Stimulated activated naive CD4-positive, alpha-beta T cell treated with Interleukin-2 at 50 U/mL for 16 hours (primary cell): ENCODE measurements around the gene PDZK1.
"Not testable (repeated sequence)": the region's sequence is repeated elsewhere in the genome, so short reads cannot be mapped to it uniquely, and the experiment has no call there.

ENCODE experiments used
- DNase-seq: peaks from one replicate; lab custom pipeline; 2025; lab: John Stamatoyannopoulos, UW

Gene PDZK1

GRCh38 chr1:145707183-145707867 is at the start of gene PDZK1:
Gene PDZK1 (minus strand): TSS chr1:145707368. CDS start chr1:145688021, 19,347 bp downstream.
- no peak for DNase-seq

DNA sequence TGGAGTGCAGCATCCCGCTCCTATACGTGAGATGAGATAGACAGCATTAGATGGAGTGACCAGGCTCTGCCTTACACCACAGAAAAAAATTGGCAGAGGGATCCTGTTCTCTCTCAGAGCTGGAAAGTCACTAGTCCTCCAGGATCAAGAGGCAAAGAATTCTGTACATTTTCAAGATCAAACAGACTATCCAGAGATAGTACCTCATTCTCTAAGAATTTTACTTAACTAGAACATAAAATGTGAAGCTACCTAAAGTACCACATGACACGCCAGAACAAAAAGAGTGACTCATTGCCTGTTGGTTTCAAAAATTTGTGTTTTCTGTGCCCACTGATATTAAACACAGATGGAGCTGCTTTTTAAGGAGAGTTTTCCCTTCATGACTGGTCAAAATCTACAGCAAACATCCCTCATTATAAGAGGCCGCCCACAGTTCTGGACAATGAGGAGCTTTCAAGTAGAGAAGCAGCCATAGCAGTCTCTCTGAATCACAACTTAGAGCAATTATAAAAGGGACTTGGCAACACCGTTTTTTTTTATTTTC is 44.4 kb upstream of the PDZK1 start:
- no peak for DNase-seq

DNA sequence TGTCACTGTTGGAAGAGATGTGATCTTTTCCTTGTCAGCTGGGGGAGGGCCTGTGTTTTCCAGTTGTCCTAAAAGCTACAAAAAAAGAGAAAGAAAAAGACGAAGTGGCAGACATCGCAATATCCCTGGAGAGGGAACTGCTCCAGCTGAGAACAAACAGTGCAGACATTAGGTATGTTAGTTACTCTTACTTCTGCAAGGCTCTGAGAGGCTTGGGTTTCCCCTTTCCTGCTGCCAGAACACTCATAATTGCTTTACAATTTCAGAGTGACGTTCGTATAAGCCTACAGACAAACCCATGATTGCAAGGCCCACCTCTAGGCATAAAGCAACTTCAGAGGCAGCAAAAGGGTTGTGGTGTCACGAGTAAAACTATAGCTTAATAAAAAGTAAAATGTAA is 43.3 kb upstream of the PDZK1 start:
- no peak for DNase-seq

- no peak for DNase-seq
These were observed 40.5 kb upstream of the PDZK1 start for GRCh38 chr1:145747398-145748247.

DNA sequence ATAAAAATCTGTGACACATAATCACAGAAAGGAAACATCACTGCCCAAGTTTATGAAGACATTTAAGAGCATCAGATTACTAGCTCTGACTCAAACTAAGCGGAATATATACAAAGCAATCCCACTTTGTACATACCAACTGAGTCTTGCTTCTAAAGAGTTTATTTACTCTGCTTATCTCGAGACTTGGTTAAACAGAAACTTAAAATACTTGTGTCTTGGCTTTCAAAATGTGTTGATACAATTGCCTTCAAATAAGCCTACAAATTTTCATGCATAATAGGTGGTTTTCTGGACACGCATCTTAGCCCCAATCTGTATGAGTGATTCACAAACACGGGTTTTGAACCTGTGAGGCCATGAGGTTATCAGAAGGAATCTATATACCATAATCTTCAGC is 33.1 kb upstream of the PDZK1 start:
- no peak for DNase-seq

- no peak for DNase-seq
These were observed 29.0 kb upstream of the PDZK1 start for GRCh38 chr1:145736191-145736590.

- no peak for DNase-seq
These were observed 23.7 kb upstream of the PDZK1 start for GRCh38 chr1:145730900-145731299.

DNA sequence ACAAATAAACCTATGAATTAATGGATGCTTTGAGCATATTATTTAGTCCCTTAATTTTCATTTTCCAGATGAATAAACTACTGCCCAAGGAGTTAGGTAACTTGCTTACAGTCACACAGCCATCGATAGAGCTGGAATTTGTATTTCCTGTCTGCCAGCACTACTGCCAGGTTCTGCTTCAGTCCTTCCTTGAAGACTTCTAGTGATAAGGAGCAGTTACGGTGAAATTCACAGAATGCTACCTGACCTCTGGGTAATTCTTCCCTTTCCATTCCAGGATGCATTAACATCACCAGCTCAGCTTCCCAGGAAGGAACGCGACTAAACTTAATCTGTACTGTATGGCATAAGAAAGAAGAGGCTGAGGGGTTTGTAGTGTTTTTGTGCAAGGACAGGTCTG is 23.3 kb upstream of the PDZK1 start:
- DNase-seq, result no peak

DNA sequence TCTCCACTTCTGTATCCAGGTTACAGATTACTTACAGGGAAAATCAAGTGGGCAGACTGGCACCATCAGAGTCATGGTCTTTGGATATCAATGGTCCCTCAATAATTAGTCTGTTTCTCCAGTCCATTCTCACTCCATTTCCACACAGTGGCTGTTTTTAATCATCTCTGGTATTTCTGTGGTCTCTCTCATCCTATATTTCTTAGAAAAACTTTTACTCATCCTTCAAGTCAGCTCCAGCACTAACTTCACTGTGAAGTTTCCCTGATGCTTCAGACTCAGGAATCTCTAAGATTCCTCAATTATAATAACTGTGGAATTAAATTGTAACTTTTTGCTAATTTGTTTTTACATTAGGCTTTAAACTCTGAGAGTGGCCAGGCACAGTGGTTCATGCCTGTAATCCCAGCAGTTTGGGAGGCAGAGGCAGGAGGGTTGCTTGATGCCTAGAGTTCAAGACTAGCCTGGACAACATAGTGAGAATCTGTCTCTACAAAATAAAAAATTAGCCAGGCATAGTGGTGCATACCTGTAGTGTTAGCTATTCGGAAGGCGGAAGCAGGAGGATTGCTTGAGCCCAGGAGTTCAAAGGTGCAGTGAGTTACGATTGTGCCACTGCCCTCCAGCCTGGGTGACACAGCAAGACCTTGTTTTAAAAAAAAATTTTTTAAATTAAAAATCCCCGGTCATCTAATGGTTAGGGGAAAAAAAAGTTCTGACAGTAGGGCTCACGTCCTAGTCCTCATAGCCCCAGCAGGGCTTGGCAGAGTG is 22.7 kb upstream of the PDZK1 start:
- DNase-seq, result no peak

DNA sequence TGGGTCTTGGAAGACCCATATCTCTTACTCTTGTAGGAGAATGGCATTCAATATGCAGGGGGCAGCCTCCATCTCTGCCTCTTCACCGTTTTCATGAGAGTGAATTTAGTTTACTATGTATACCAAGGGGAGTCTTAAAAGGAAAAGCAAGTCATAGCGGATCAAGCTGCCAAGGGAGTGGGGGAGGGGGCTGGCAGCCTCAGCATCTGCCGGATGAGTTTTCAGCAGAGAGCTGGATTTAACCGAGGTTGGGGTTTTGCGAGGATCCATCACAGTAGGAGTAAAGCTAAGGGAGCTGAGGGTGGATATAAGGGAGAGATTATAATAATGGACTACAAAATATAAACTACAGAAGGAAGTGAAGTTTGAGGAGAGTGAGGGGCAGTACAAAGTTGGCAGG is 22.0 kb upstream of the PDZK1 start:
- no peak for DNase-seq

DNA sequence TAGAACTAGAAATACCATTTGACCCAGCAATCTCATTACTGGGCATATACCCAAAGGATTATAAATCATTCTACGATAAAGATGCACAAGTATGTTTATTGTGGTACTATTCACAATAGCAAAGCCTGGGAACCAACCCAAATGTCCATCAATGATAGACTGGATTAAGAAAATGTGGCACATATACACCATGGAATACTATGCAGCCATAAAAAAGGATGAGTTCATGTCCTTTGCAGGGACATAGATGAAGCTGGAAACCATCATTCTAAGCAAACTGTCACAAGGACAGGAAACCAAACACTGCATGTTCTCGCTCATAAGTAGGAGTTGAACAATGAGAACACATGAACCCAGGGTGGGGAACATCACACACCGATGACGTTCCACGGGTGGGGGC is 19.0 kb upstream of the PDZK1 start:
- not testable (repeated sequence) for DNase-seq

- peak; percentile 53 for DNase-seq
These were observed 13.9 kb upstream of the PDZK1 start for GRCh38 chr1:145720878-145721671.

DNA sequence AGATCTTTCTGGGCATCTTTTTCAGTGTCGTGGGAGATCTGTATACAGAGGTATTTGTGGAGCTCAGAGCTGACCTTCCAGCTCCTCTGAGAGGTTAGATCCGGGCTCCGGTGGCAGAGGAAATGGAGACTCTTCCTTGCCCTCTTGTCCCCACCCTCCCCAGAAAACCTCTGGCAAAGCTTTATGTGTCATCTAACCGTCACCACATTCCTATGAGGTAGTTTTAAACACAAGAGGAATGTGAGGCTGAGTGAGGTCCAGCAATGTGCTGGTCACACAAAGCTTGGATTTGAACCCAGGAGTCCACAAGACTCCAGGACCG is 13.3 kb upstream of the PDZK1 start:
- no peak for DNase-seq

- no peak for DNase-seq
These were observed 12.3 kb upstream of the PDZK1 start, which contains the start of gene CD160 for GRCh38 chr1:145719230-145720079. Gene CD160 (plus strand): TSS chr1:145719499. CDS start chr1:145728328, 8,829 bp downstream.

GRCh38 chr1:145718465-145718864 is 11.3 kb upstream of the PDZK1 start:
- not testable (repeated sequence) for DNase-seq

DNA sequence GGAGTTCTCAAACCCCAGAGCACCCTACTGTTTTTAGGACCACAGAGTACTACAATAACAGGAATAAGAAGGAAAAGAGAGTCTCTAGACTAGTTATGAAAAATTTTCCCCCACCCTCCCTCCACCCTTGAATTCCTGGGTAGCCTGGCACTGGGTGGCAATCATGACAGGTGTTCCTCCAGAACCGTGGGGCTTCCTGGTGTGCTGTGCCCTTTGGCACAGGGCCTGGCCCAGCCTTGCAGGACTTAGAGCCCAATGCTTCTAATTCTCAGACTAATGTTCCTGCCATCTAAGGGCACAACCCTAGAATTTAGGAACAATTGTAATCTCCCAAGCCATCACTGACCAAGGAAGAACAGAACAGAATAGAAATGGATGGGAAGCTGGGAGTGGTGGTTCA is 10.7 kb upstream of the PDZK1 start:
- no peak for DNase-seq

DNA sequence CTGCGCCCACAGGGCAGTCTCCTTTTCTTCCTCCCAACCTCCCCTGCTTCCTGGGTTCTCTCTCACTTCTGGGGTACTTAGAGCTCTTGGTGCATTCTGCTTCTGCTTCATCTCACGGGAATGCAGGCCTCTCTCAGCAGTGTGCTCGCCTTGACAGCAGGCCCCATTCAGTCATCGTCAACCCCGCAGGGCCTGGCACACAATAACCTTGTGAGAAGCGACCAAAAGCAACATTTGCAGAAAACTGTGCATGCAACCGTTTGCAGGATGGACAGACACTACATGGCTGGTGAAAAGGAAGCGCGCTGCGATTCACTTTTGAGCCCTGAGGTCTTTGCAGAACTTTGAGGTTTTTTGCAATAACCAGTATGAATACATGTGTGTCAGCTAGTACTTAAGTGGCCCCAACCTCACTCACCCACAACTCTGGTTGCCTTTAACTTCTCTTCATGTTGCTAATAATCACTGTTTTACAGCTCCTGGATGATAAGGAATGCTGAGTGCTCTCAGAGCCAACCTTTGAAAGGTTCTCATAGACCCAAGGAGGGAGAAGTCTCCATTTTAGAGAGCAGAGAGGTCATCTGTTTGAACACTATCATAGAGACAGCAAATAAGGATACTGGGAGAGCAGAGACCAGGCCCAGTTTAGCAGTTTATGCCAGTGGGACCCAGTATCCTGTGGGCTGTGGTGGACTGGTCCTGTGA is 9.6 kb upstream of the PDZK1 start:
- no peak for DNase-seq

GRCh38 chr1:145714524-145715111 is 7.5 kb upstream of the PDZK1 start:
- no peak for DNase-seq

- DNase-seq, result no peak
These were observed 4.1 kb upstream of the PDZK1 start for GRCh38 chr1:145711213-145711651.
